ENCODE measurements around the gene INO80C. TPM values are rescaled to one million over a fixed set of nuclear protein-coding genes. Genes with fewer than 3 reads are reported as not detected.

The INO80C gene
- total RNA-seq, 1 donor from 2014 or later, result 34.6 TPM

DNA sequence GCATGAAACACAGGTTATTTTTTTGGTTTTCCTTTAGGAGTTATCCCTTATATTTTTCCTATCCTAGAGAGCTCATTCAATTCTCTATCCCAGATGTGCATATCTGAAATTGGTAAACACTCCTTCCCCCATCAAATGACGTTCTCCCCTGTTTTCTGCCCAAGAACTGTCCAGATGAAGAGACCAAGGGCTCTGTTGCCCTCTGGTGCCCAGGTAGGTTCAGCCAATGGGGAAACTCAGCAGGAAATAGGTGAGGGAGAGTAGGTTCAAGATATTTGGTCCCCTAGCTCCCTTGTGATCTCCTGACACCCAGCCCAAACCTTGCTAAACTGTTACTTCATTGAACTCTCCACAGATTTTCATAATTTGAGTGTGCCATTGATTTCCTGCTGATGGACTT lies 14.1 kb upstream of the INO80C start:
- no peak overlapping the region for H3K27ac ChIP-seq
- ATAC-seq, result no peak
- H3K9me3 ChIP-seq, result no peaks in the 10 kb centered on the region
- peaks cover 6% of the 10 kb centered on the region for H3K4me1 ChIP-seq
- no peak for TF ChIP-seq CTCF (IDR thresholded peaks at IDR 0.05)
- DNase-seq, result no peak
- intact Hi-C loops (cut with DNase I), result no loop called here
- H3K4me3 ChIP-seq, result no peak overlapping the region
- H3K27me3 ChIP-seq, result no peaks in the 10 kb centered on the region
- H3K36me3 ChIP-seq, result no peaks in the 10 kb centered on the region

DNA sequence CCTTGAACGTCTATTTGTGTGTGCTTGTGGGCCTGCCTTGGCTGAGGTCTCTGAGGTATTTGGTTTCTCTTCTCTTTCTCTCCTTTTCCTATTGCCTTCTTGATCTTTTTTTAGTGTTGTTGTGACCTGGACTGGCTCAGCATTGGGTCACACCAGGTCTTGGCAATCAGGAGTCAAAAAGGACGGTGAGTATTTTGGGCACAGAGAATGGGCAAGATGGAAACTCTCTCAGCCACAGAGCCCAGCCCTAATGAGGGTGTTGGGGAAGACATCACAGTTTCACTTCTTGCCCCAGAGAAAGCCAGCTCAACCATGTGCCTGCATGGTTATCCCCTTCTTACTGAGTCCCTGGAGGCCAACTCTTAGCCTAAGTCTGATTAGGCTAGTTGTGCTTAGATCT lies 13.7 kb upstream of the INO80C start:
- Histone ChIP-seq H3K9me3 (no peaks in the 10 kb centered on the region), H3K4me1 (peaks cover 6% of the 10 kb centered on the region), H3K36me3 (no peaks in the 10 kb centered on the region), H3K27me3 (no peaks in the 10 kb centered on the region), H3K27ac (no peak overlapping the region), H3K4me3 (no peak overlapping the region)
- no peak for DNase-seq
- intact Hi-C loops (cut with DNase I), result no loop called here
- no peak for ATAC-seq
- TF ChIP-seq CTCF (IDR thresholded peaks at IDR 0.05), result no peak

- ATAC-seq, result no peak
- DNase-seq, result no peak
- no peaks in the 10 kb centered on the region for H3K9me3 ChIP-seq
- no peaks in the 10 kb centered on the region for H3K36me3 ChIP-seq
- H3K4me3 ChIP-seq, result no peak overlapping the region
- TF ChIP-seq CTCF (IDR thresholded peaks at IDR 0.05), result no peak
- intact Hi-C loops (cut with DNase I), result no loop called here
- H3K27ac ChIP-seq, result no peak overlapping the region
- H3K27me3 ChIP-seq, result no peaks in the 10 kb centered on the region
- H3K4me1 ChIP-seq, result peaks cover 6% of the 10 kb centered on the region
Observed at GRCh38 chr18:35510076-35510651, 12.4 kb upstream of the INO80C start.

- Histone ChIP-seq H3K4me3 (no peak overlapping the region), H3K9me3 (no peaks in the 10 kb centered on the region), H3K27me3 (no peaks in the 10 kb centered on the region), H3K4me1 (peaks cover 3% of the 10 kb centered on the region), H3K36me3 (no peaks in the 10 kb centered on the region), H3K27ac (no peak overlapping the region)
- DNase-seq (no peak), ATAC-seq (no peak)
- TF ChIP-seq CTCF (IDR thresholded peaks at IDR 0.05), result no peak
- intact Hi-C loops (cut with DNase I), result no loop called here
Observed at GRCh38 chr18:35508746-35509338, 11.1 kb upstream of the INO80C start.

DNA sequence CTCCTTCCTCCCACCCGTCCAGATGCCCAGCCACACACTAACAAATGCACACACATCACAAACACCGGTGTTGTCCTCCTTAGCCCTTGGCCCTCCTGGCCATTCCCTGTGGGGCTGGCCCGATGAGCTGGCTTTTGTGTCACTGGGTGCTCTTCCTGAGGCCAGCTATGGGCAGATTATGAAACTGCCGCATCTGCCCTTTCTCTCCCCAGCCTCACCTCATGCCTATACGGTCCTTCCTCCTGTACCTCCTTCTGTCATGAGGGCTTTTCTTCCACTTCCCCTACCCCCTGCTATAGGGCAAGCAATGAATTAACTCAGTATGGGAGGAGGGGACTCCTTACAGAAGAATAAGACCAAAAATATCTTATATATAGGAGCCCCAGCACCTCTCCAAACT lies 10.3 kb upstream of the INO80C start:
- intact Hi-C loops (cut with DNase I), result no loop called here
- no peak for ATAC-seq

More for the DNA sequence above, 10.3 kb upstream of the INO80C start:
- Histone ChIP-seq H3K9me3 (no peaks in the 10 kb centered on the region), H3K36me3 (no peaks in the 10 kb centered on the region), H3K27ac (no peak overlapping the region), H3K4me3 (no peak overlapping the region), H3K4me1 (peaks cover 3% of the 10 kb centered on the region), H3K27me3 (no peaks in the 10 kb centered on the region)
- DNase-seq, result no peak
- no peak for TF ChIP-seq CTCF (IDR thresholded peaks at IDR 0.05)
